Stimulated activated CD8-positive, alpha-beta memory T cell treated with anti-CD3 and anti-CD28 coated beads, Interleukin-15, amount 100 ng/mL, for 48 hours (primary cell): ENCODE measurements around the gene TRMT44.
"Not testable (repeated sequence)": the region's sequence is repeated elsewhere in the genome, so short reads cannot be mapped to it uniquely, and the experiment has no call there.

Experiments
- DNase-seq, 2 donors: peaks; one replicate each; pipeline ENCODE4 v3.0.0-alpha.2; 2020; ENCODE audit warnings: low read depth in 2 of 2

Gene TRMT44

DNA sequence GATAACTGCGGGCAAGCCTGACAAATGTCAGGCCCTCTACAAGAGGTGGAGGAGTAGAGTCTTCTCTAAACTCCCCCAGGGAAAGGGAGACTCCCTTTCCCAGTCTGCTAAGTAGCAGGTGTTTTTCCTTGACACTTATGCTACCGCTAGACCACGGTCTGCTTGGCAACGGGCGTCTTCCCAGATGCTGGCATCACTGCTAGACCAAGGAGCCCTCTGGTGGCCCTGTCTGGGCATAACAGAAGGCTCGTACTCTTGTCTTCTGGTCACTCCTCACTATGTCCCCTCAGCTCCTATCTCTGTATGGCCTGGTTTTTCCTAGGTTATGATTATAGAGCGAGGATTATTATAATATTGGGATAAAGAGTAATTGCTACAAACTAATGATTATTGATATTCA lies 33.7 kb upstream of the TRMT44 start:
- not testable (repeated sequence) for DNase-seq

DNA sequence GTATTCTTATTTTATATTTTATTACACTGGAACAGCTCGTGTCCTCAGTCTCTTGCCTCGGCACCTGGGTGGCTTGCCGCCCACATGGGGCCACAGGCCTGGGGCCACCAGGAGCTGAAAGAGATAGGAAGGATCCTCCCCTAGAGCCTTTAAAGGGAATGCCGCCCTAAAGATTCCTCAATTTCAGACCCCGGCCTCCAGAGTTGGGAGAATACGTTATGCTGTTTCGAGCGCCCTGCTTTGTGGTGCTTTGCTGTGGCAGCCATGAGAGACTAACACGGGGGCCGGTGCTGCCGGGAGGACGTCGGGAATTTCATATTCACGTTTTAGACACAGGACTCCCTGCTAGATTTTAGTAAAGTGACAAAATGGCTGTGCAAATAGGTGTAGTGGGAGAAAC lies 33.3 kb upstream of the TRMT44 start:
- DNase-seq, result no peak

DNA sequence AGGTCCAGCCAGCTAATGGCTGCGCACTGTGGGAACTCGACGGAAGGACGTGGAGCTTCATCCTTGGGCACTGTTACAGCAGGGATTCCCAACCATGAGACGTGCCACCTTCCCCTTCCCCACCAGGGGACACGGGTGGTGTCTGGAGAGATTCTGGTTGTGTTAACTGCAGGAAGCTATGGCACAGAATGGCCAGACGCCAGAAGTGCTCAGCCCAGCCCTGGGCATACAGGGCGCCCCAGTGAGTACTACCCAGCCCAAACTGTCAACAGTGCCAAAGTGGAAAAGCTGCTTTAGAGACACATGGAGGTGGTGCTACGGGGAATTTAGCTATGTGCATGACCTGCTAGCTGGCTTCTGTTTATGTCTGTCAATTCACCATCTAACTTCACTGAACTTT lies 32.8 kb upstream of the TRMT44 start:
- no peak for DNase-seq

DNA sequence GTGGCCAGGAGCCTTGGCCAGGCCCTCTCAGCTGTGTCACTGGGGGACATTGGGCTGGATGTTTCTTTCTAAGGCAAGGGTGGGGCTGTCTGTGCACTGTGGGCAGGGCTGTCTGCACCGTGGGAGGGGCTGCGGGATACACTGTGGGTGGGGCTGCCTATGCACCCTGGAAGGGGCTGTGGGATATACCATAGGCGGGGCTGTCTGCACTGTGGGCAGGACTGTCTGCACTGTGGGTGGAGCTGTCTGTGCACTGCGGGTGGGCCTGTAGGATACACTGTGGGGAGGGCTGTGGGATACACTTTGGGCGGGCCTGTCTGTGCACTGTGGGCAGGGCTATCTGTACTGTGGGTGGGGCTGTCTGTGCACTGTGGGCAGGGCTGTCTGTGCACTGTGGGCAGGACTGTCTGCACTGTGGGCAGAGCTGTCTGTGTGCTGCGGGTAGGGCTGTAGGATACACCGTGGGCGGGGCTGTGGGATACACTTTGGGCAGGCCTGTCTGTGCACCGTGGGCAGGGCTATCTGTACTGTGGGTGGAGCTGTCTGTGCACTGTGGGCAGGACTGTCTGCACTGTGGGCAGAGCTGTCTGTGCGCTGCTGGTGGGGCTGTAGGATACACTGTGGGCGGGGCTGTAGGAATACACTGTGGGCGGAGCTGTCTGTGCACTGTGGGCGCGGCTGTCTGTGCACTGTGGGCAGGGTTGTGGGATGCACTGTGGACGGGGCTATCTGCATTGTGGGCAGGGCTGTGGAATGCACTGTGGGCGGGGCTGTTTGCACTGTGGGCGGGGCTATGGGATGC lies 31.1 kb upstream of the TRMT44 start:
- DNase-seq, result peak in 1 of 2 donors; percentile 45

DNA sequence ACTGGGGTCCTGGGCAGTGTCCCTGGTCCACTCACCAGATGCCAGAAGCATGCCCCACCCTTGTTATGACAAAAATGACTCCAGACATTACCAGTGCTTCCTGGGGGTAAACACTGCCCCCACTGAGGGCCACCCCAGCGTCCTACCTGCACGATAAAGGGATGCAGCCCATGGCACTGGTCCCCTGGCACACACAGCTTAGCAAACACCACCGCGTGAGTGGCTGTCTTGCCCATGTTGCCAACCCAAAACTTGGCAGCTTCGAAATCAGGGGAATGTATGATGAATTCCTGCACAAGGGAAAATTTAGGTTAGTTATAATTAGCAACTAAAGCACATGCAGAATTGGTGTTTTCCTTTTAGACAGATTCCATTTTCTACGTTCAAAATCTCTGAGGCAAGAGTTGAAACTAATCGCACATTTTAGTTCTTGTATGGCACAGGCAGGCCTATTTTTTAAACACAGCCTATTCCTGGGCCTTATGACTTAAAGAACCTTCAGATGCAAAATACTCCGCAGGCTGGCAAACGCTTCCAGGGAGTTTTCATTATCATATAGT lies 30.4 kb upstream of the TRMT44 start:
- DNase-seq, result no peak

DNA sequence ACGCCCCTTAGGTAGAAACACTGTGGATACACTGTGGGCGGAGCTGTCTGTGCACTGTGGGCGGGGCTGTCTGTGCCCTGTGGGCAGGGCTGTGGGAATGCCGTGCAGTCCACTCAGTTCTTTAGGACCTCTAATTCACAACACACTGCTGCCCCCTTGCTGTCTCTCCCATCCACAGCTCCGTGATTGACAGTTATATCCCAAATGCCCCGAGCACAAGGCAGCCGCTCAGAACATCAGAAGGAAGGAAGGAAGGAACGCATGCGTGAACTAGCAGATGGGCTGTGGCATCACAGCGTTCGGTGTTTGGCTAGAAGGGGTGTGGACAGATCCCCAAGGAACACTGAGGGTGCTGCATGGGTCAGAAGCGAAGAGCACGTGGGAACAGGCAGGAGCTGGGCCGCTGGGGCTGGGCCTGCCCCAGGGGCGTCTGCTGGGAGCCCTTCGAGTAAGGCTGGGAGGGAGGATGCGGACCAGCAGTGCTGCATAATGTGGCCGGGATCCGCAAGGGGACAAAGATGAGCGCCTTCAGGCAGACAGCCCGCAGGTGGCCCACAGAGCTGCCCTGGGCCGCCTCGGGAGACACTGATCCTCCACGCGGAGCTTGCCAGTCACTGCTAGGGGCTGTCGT lies 29.8 kb upstream of the TRMT44 start:
- DNase-seq, result no peak

DNA sequence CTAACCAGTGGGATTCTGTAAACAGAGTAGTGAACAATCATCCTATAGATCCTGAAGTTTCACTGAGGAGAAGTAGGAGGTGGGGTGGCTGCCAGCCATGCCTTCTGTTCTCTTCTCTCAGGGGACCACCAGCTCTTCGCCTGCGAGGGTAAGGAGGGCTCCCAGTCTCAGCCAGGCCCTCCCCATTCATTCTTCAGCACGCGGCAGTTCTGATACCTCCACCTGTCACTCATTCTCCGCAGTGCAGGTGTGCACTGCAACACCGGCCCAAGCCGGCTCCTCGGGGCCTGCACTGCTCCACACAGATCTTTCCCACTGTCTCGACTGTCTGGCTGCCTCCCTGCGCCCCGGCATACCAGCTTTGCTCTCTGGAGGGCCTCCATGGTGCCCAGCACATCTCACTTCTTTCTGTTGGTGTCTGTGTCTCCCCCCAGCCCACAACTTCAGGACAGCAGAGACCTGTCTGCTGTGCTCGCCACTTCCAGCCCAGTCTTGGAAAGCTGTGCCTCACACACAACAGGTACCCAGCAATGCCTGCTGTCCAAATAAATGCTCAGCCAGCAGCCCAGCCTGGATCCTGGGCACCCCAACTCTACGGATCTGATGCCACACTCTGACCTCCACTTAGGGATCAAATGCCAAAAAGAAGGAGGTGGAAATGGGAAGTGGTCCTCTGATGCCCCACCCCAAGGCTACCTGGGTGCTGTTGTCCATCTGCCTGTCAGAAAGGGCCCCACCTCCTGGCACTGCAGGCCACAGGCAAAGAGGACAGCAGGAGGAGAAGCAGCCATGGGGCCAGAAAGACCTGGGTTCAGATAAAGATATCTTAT lies 29.0 kb upstream of the TRMT44 start:
- DNase-seq, result no peak

DNA sequence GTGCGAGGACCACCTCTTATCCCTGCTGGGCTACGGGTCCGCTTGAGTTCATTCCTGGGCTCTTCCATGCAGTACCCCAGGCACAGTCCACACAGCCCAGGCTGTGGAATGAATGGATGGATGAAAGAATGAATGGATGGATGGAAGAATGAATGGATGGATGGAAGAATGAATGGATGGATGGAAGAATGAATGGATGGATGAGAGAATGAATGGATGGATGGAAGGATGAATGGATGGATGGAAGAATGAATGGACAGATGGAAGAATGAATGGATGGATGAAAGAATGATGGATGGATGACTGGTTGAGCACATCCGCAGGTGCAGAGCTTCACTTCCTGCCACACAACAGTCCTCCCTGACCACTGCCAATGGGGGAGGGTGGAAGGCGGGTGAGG lies 28.3 kb upstream of the TRMT44 start:
- no peak for DNase-seq

DNA sequence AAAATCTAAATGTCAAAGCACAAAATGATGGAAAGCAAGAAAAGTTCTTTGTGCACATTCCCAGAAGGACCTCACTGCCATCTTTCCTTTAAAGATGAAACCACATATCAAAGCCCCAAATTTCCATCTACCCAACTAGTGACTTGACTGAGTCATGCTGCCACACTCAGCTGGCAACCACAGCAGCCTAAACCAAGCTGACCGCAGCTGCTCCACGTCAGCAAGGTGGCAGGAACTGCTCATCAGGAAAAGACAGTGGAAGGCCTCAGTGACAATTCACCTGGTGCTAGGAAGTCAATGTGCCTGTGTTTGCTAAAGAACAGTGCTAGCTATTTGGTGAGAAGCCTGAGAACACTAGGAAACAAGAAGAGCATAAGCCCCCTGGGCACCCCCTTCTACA lies 26.2 kb upstream of the TRMT44 start:
- peak; percentile 32 to 45 for DNase-seq

DNA sequence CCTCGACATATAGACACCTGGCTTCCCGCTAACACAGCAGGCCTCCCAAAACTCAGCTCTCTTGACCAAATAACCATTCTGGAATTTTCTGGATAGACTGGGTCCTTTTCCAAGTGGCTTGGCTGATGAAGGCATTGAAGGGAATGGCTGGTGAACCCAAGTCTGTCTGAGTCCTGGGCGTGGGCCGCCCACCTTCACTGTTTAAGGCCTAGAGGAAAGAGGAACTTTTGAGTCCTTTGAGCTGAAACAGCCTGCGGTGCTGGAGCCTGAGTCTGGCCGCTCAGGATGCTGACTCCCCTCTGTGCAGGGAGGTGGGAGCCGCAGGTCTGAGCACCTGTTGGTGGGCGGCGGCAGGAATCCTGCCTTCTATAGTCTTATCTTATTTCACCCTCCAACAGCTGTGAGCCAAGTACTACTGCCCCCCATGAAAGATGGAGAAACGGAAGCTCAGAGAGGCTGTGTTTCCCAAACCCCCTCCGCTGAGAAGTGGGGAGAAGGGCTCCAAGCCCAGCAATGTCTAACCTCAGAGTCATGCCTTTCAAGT lies 23.4 kb upstream of the TRMT44 start:
- no peak for DNase-seq

DNA sequence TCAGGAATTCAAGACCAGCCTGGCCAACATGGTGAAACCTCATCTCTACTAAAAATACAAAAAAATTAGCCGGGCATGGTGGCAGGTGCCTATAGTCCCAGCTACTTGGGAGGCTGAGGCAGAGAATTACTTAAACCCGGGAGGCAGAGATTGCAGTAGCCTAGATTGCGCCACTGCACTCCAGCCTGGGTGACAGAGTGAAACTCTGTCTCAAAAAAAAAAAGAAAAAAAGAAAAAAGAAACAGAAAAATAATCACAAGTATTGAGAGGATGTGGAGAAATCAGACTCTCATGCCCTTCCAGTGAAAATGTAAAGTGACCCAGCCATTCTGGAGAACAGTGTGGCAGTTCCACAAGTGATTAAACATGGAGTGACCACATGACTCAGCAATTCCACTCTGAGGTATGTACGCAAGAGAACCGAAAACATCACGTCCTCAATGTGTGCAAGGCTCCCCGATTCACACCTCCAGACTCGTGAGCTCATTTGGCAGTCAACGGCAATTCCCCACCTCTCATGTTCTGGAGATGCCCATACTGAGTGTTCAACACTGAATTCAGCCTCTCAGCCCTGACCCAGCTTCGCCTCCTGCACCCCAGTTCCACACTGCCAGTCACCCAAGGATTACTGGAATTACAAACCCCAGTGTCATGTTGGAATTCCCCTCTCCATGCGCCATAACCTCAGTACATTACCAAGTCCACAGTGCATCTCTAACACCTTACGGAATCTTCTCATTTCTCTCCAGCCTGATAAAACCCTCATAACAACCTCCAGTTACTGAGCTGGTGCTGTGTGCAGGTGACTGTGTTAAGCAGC lies 21.1 kb upstream of the TRMT44 start:
- peak in 1 of 2 donors; percentile 63 for DNase-seq

DNA sequence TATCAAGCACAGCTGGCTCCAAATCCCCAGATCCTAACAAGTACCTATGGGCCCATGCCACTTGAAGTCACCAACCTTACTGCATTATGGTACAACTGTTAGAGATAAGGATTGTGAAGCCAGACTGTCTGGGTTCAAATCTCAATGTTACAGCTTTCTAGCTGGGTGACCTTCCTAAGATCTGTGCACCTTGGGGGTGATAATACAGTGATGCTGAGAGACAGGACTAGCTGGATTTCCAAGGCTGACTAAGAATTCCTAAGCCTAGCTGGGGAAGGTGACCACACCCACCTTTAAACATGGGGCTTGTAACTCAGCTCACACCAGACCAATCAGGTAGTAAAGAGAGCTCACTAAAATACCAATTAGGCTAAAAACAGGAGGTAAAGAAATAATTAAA lies 20.4 kb upstream of the TRMT44 start:
- not testable (repeated sequence) for DNase-seq

DNA sequence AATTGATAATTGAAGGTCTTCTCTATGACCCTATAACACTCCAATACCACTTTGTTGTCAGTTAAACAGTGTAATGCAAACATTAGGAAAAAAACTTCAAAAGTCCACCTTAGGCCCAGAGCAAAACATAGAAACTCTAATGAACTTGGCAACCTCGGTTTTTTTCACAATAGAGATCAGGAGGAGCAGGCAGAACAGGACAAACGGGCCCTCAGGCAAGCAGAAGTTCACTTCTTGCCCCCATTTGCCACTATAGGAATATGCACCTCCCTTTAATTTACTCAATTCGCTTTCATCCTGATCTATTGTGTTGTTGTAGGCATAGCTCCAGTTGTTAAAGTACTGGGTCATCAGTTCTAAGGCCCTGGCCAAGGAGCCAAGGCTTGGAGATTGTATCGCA lies 18.2 kb upstream of the TRMT44 start:
- DNase-seq, result no peak

DNA sequence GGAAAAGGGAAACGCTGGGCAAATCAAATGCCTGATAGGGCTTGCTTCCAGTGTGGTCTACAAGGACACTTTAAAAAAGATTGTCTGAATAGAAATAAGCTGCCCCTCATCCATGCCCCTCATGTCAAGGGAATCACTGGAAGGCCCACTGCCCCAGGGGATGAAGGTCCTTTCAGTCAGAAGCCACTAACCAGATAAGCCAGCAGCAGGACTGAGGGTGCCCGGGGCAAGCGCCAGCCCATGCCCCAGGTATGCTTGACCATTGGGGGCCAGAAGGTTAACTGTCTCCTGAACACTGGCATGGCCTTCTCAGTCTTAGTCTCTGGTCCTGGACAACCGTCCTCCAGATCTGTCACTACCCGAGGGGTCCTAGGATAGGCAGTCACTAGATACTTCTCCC lies 17.8 kb upstream of the TRMT44 start:
- DNase-seq, result no peak

DNA sequence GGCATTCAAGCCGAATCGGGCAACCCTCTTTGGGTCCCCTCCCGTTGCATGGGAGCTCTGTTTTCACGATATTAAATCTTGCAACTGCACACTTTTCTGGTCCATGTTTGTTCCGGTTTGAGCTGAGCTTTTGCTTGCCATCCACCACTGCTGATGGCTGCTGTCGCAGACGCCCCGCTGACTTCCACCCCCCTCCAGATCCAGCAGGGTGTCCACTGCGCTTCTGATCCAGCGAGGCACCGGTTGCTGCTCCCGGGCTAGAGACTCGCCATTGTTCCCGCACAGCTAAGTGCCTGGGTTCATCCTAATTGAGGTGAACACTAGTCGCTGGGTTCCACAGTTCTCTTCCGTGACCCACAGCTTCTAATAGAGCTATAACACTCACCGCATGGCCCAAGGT lies 13.3 kb upstream of the TRMT44 start:
- DNase-seq, result no peak

DNA sequence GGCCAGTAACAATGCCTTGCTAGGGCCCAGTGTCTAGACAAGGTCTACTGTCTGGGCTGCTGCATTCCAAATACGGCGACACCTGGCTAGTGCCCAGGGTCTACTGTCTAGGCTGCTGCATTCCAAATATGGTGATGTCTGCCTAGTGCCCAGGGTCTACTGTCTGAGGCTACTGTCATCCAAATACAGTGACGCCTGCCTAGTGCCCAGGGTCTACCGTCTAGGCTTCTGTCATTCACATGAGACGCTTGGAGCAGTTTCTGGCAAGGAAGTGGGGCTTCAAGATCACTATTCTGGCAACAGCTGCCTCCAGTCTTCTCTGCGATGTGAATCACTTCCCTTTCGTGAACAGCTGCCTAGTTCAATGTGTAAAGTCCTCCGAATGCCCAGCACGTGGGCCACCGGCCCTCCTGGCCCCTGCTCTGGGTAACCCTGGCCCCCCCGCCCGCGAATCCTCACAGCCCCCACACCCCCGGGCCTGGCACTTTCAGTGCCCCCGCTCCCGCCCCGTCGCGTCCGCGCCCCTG lies 12.8 kb upstream of the TRMT44 start:
- no peak for DNase-seq

DNA sequence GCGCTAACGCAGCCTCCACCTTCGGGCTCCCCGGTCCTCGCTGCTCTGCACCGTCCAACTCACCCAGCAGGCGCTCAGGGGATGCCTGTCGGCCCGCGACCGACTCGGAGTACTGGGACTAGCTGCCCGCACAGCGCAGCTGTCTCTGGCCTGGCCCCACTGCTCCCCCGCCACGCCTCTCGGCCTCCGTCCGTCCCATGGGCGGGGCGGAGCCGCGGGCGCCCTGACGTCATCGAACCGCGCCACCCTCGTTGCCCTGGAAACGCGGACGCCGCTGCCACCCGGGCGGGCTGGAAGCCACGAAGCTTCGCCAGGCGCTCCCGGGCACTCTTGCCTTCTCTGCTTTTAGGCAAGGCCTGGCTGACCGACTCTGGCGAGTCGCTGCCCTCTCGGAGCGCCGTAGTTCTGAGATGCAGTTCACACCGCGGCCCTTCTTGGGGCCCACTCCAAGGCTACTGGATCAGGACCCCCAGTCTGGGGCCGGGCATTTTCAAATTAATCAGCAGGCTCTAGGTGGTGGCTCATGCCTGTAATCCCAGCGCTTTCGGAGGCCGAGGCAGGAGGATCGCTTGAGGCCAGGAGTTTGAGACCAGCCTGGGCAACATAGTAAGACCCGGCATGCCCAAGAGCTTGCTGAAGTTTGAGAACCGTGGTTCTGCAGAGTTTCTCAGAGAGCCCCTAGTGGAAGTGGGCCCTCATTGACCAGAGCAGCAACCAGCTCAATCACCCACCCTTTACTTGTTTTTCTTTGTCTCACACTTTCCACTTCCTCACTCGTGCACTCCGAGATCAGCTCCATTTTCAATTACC lies 12.1 kb upstream of the TRMT44 start:
- DNase-seq, result peak; percentile 85 to 86

DNA sequence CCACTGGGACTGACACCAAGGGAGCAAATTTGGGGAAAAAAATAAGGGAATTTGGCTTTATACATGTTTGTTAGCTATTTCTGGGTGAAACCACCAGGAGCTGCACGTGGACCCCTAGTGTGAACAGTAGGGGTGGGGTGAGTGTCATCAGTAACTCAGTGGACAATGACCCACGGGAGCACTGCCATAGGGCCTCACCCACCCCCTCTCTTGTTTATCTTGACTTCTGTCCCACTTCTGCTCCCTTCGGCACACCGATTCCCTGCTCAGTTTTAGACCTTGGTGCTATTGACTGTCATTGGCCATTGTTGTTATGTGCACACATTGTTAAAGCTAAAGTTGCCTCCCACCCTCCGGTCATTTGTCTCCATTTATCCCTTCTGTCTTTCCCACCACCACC lies 9.0 kb upstream of the TRMT44 start:
- DNase-seq, result no peak

DNA sequence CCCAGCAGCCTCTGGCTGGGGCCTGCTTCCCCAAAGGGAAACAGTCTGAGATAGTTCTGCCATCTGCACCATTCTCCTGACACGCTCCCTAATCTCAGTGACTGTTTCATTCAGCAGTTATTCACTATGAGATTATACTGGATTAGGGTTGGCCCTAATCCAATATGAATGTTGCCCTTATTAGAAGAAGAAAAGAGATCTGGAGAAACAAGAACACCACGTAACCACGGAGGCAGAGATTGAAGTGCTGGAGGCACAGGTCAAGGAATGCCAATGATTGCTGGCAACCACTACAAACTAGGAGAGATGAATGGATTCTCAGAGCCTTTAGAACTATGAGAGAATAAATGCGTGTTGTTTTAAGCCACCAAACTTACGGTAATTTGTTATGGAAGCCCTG lies 7.4 kb upstream of the TRMT44 start:
- no peak for DNase-seq
